ENCODE data around the gene SPDYC. TPM values are rescaled to one million over a fixed set of nuclear protein-coding genes. Genes with fewer than 3 reads are reported as not detected.

SPDYC gene
- total and polyA plus RNA-seq, 2 of the 13 experiments (the other 11 are each of a cell fraction or from before 2014, with no cell fraction given) = 0.15 to 0.33 TPM

GRCh38 chr11:65210748-65211147 lies 40.7 kb downstream of the SPDYC start (continued):
- TF ChIP-seq HMGXB3 (CRISPR knock-in tag; IDR thresholded peaks at IDR 0.05; ENCODE audit: borderline replicate concordance) (no peak), SALL2 (CRISPR knock-in tag; IDR thresholded peaks at IDR 0.05) (no peak), POGK (CRISPR knock-in tag; conservative IDR thresholded peaks at IDR 0.05) (no peak), ZNF484 (CRISPR knock-in tag; IDR thresholded peaks at IDR 0.05; ENCODE audit: borderline replicate concordance, low read depth) (no peak), ZNF644 (CRISPR knock-in tag; IDR thresholded peaks at IDR 0.05; ENCODE audit: low read depth) (no peak), UBTF (CRISPR knock-in tag; IDR thresholded peaks at IDR 0.05) (no peak), ZNF749 (CRISPR knock-in tag; IDR thresholded peaks at IDR 0.05; ENCODE audit: borderline replicate concordance) (no peak), ZNF280B (CRISPR knock-in tag; IDR thresholded peaks at IDR 0.05; ENCODE audit: borderline replicate concordance) (no peak), ZNF619 (CRISPR knock-in tag; IDR thresholded peaks at IDR 0.05) (no peak), MXD3 (CRISPR knock-in tag; IDR thresholded peaks at IDR 0.05) (no peak), ZNF784 (CRISPR knock-in tag; IDR thresholded peaks at IDR 0.05; ENCODE audit: borderline replicate concordance) (no peak)

Data from HepG2 (cell line).